HG02642 (cell line): ENCODE data around the gene TTYH1.

Source experiments
- ATAC-seq: cut with Tn5 transposase; IDR thresholded peaks from one replicate; pipeline ENCODE4 v1.9.1; 2021; ENCODE audit warnings: mild to moderate bottlenecking; ENCODE audit not compliant: unreplicated experiment, poor library complexity

TTYH1 gene

GRCh38 chr19:54391589-54392061 is 23.6 kb upstream of the TTYH1 start:
- no peak for ATAC-seq

- no peak for ATAC-seq
Measured at GRCh38 chr19:54392105-54392504, 23.2 kb upstream of the TTYH1 start.

GRCh38 chr19:54393381-54393780 is 21.9 kb upstream of the TTYH1 start:
- ATAC-seq: no peak

GRCh38 chr19:54395685-54396084 is 19.6 kb upstream of the TTYH1 start:
- ATAC-seq: no peak

GRCh38 chr19:54399189-54399588 is 16.1 kb upstream of the TTYH1 start:
- ATAC-seq: no peak

- ATAC-seq: no peak
Measured at GRCh38 chr19:54400913-54401312, 14.4 kb upstream of the TTYH1 start.

- no peak for ATAC-seq
Measured at GRCh38 chr19:54403054-54403453, 12.2 kb upstream of the TTYH1 start.

GRCh38 chr19:54405628-54406027 is 9.6 kb upstream of the TTYH1 start:
- no peak for ATAC-seq

- ATAC-seq: no peak
Measured at GRCh38 chr19:54407780-54408179, 7.5 kb upstream of the TTYH1 start.

- ATAC-seq: no peak
Measured at GRCh38 chr19:54408456-54409026, 6.7 kb upstream of the TTYH1 start.

GRCh38 chr19:54411033-54411432 is 4.2 kb upstream of the TTYH1 start:
- no peak for ATAC-seq

GRCh38 chr19:54412877-54413276 is 2.4 kb upstream of the TTYH1 start:
- ATAC-seq: no peak

GRCh38 chr19:54414156-54414555 is 1.1 kb upstream of the TTYH1 start:
- no peak for ATAC-seq

GRCh38 chr19:54415901-54416673 is 823 bp downstream of the TTYH1 start:
- no peak for ATAC-seq

- no peak for ATAC-seq
Measured at GRCh38 chr19:54416695-54417491, 1.6 kb downstream of the TTYH1 start.

- ATAC-seq: no peak
Measured at GRCh38 chr19:54418030-54418929, 3.0 kb downstream of the TTYH1 start.

GRCh38 chr19:54418930-54419800 is 3.9 kb downstream of the TTYH1 start:
- ATAC-seq: no peak

- no peak for ATAC-seq
Measured at GRCh38 chr19:54420068-54420382, 4.8 kb downstream of the TTYH1 start.

GRCh38 chr19:54420383-54421168 is 5.3 kb downstream of the TTYH1 start:
- ATAC-seq: no peak
